Mesendoderm (in vitro differentiated cells): Measurements from ENCODE around the gene MACIR.

Source experiments
- DNase-seq: peaks from one replicate; pipeline ENCODE4 v3.0.0; 2013
- H2AK5ac ChIP-seq: 2 replicates; pipeline ENCODE4 v1.6.1; 2013; ENCODE audit warnings: low read length, inconsistent platforms
- H2BK120ac ChIP-seq: 2 replicates; pipeline ENCODE4 v1.6.1; 2013; ENCODE audit warnings: low read depth, mild to moderate bottlenecking, low read length, moderate library complexity, mixed read lengths
- H2BK15ac ChIP-seq: replicated peaks from 2 replicates; pipeline ENCODE4 v1.6.1; 2013; ENCODE audit warnings: low read depth, mild to moderate bottlenecking, moderate library complexity
- H2BK5ac ChIP-seq: 2 replicates; pipeline ENCODE4 v1.6.1; 2013; ENCODE audit warnings: low read length, inconsistent platforms
- H3K18ac ChIP-seq: 2 replicates; pipeline ENCODE4 v1.6.1; 2013; ENCODE audit warnings: mild to moderate bottlenecking, low read length, mixed read lengths
- H3K23ac ChIP-seq: one replicate; pipeline ENCODE4 v1.6.1; 2013; ENCODE audit warnings: low read length
- H3K27ac ChIP-seq: 2 replicates; pipeline ENCODE4 v1.5.1; 2013; ENCODE audit warnings: low read depth, mild to moderate bottlenecking, inconsistent platforms, low read length, moderate library complexity
- H3K27me3 ChIP-seq: 2 replicates; pipeline ENCODE4 v1.6.1; 2013; ENCODE audit warnings: low read length, control low read depth, mild to moderate bottlenecking, inconsistent platforms; ENCODE audit not compliant: insufficient read depth, poor library complexity
- H3K36me3 ChIP-seq: 2 replicates; pipeline ENCODE4 v1.6.1; 2013; ENCODE audit warnings: low read length, inconsistent platforms; ENCODE audit not compliant: control insufficient read depth, insufficient read depth
- H3K4ac ChIP-seq: one replicate; pipeline ENCODE4 v1.6.1; 2013; ENCODE audit warnings: low read depth, mild to moderate bottlenecking, low read length, moderate library complexity
- H3K4me1 ChIP-seq: 2 replicates; pipeline ENCODE4 v1.6.1; 2013; ENCODE audit warnings: low read depth, low read length, inconsistent platforms; ENCODE audit not compliant: control insufficient read depth
- H3K4me2 ChIP-seq: 2 replicates; pipeline ENCODE4 v1.6.1; 2013; ENCODE audit warnings: low read length
- H3K4me3 ChIP-seq: 2 replicates; pipeline ENCODE4 v1.5.1; 2013; ENCODE audit warnings: mild to moderate bottlenecking, low read length
- H3K56ac ChIP-seq: one replicate; pipeline ENCODE4 v1.6.1; 2013; ENCODE audit warnings: low read length
- H3K79me1 ChIP-seq: 2 replicates; pipeline ENCODE4 v1.6.1; 2013; ENCODE audit warnings: low read length, inconsistent platforms
- H3K79me2 ChIP-seq: 2 replicates; pipeline ENCODE4 v1.6.1; 2013; ENCODE audit warnings: mild to moderate bottlenecking, low read length; ENCODE audit not compliant: control insufficient read depth, insufficient read depth
- H3K9ac ChIP-seq: 2 replicates; pipeline ENCODE4 v1.6.1; 2013; ENCODE audit warnings: low read length, inconsistent platforms
- H4K5ac ChIP-seq: one replicate; pipeline ENCODE4 v1.6.1; 2013; ENCODE audit warnings: low read length
- H4K8ac ChIP-seq: one replicate; pipeline ENCODE4 v1.6.1; 2013; ENCODE audit warnings: low read depth, mild to moderate bottlenecking, control low read depth, low read length, moderate library complexity

The MACIR gene

DNA sequence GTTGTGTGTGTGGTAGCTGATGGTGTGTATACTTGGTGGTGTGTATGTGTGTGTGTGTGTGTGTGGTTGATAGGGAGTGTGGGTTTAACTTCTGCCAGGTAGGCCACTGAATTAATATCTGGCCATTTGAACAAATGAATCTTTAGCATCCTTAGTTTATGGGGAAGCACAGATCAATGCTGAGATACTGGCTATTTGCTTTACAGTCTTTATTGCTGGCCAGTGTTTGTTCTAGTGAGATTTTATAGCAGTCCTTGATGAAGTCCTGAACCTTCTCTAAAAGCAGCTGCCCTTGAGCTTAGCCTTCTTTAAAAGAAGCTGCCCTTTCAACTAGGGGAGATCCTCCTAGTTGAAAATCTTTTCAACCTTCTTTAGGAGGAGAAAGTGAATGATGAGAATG, 69.3 kb downstream of the MACIR start:
- H2BK5ac ChIP-seq = no peak overlapping the region
- H3K79me1 ChIP-seq = no peaks in the 10 kb centered on the region
- H4K5ac ChIP-seq = no peak overlapping the region
- no peak overlapping the region for H3K18ac ChIP-seq
- H2AK5ac ChIP-seq = no peak overlapping the region
- H2BK15ac ChIP-seq = no peak overlapping the region
- H3K27ac ChIP-seq = no peak overlapping the region
- no peak overlapping the region for H3K9ac ChIP-seq
- no peaks in the 10 kb centered on the region for H3K79me2 ChIP-seq
- no peaks in the 10 kb centered on the region for H3K4me1 ChIP-seq
- no peak overlapping the region for H2BK120ac ChIP-seq
- no peak overlapping the region for H3K56ac ChIP-seq
- no peaks in the 10 kb centered on the region for H3K36me3 ChIP-seq
- DNase-seq = no peak
- no peak overlapping the region for H3K4me2 ChIP-seq
- H3K27me3 ChIP-seq = no peaks in the 10 kb centered on the region
- no peak overlapping the region for H3K4me3 ChIP-seq
- no peak overlapping the region for H3K23ac ChIP-seq
- no peak overlapping the region for H4K8ac ChIP-seq
- no peak overlapping the region for H3K4ac ChIP-seq
